GM12875 (cell line): Measurements from ENCODE around the gene MAPK8IP2.

Experiments
- H3K4me3 ChIP-seq: one replicate; pipeline ENCODE4 v1.5.1; 2011; ENCODE audit warnings: low read depth, low read length, control low read depth
- CTCF ChIP-seq: IDR thresholded peaks from 2 replicates; pipeline ENCODE4 v1.5.1; 2011; ENCODE audit warnings: low read depth, mild to moderate bottlenecking, control low read depth, inconsistent platforms, low read length, moderate library complexity, borderline replicate concordance; ENCODE audit not compliant: insufficient read depth

Gene MAPK8IP2

GRCh38 chr22:50569896-50570535 lies 30.6 kb upstream of the MAPK8IP2 start:
- TF ChIP-seq CTCF = no peak

GRCh38 chr22:50570861-50571260 lies 29.7 kb upstream of the MAPK8IP2 start:
- no peak overlapping the region for H3K4me3 ChIP-seq
- TF ChIP-seq CTCF = no peak

More at GRCh38 chr22:50569896-50570535, 30.6 kb upstream of the MAPK8IP2 start:
- H3K4me3 ChIP-seq = no peak overlapping the region

GRCh38 chr22:50571264-50572175 lies 29.1 kb upstream of the MAPK8IP2 start:
- no peak for TF ChIP-seq CTCF
- no peak overlapping the region for H3K4me3 ChIP-seq

GRCh38 chr22:50572965-50573364 lies 27.6 kb upstream of the MAPK8IP2 start:
- no peak overlapping the region for H3K4me3 ChIP-seq
- TF ChIP-seq CTCF = no peak

- no peak overlapping the region for H3K4me3 ChIP-seq
- no peak for TF ChIP-seq CTCF
Measured at GRCh38 chr22:50573491-50574382, 26.9 kb upstream of the MAPK8IP2 start.

GRCh38 chr22:50574383-50574755 lies 26.2 kb upstream of the MAPK8IP2 start:
- TF ChIP-seq CTCF = no peak
- no peak overlapping the region for H3K4me3 ChIP-seq
